ENCODE measurements around the gene IQSEC1. TPM values are rescaled to one million over a fixed set of nuclear protein-coding genes. Genes with fewer than 3 reads are reported as not detected.

The IQSEC1 gene
- total and polyA plus RNA-seq, 2 donors (not counting 1 experiment from before 2014, with no cell fraction given) = 96.7 to 222 TPM

- no peak overlapping the region for H2AFZ ChIP-seq (ENCODE audit: insufficient read depth, low read depth, low read length, poor library complexity, severe bottlenecking)
- no peaks in the 10 kb centered on the region for H3K27me3 Mint-ChIP-seq
- H3K4me2 ChIP-seq (replicated peaks; ENCODE audit: low read depth, low read length, poor library complexity, severe bottlenecking) = peak overlapping the region; percentile 35
- H3K27ac Mint-ChIP-seq = peak overlapping the region; percentile 86
- ATAC-seq (ENCODE audit: low read depth) (no peak), DNase-seq (no peak)
- intact Hi-C loops (cut with micrococcal nuclease) = loop anchor here (5.0 kb wide), 1 partner anchor 183 kb away; no protein-coding TSS in a partner anchor
- 95% methylated on average over 7 of the region's 7 CpGs for WGBS (ENCODE audit: insufficient coverage)
- H4K20me1 ChIP-seq (ENCODE audit: control insufficient read depth, insufficient read depth, low read length, poor library complexity, severe bottlenecking) = peaks cover 84% of the 10 kb centered on the region
- no peak overlapping the region for H3K4me3 Mint-ChIP-seq
- H3K4me1 ChIP-seq (ENCODE audit: control insufficient read depth in 2 of 2, insufficient read depth in 2 of 2, low read length in 2 of 2) = peaks cover 23 to 39% of the 10 kb centered on the region in 2 donors
- no peak overlapping the region for H3K4me3 ChIP-seq (ENCODE audit: control extremely low read depth in 1 of 5, extremely low read depth in 1 of 5, insufficient read depth in 1 of 5, low read depth in 2 of 5, low read length in 4 of 5)
- peaks cover 2 to 98% of the 10 kb centered on the region in 2 experiments for H3K36me3 ChIP-seq (replicated peaks in 1 of 2; ENCODE audit: control extremely low read depth in 1 of 2, control insufficient read depth in 1 of 2, extremely low read depth in 1 of 2, insufficient read depth in 2 of 2, low read length in 1 of 2)
- no peaks in the 10 kb centered on the region for H3K27me3 ChIP-seq (replicated peaks in 1 of 4; ENCODE audit: control extremely low read depth in 1 of 4, control insufficient read depth in 3 of 4, insufficient read depth in 4 of 4, low read length in 3 of 4)
- no peaks in the 10 kb centered on the region for H3K9me3 Mint-ChIP-seq (ENCODE audit: insufficient read depth)
- ChIA-PET CTCF (interaction anchor here (0.9 to 3.0 kb wide), 5 partner anchors 12 to 91 kb away, joined by 3 to 18 read pairs (median 5); no protein-coding TSS in a partner anchor), POLR2A (no interaction called here)
- H3K9ac ChIP-seq (ENCODE audit: low read length) = no peak overlapping the region
- peaks cover 30% of the 10 kb centered on the region for H3K4me1 Mint-ChIP-seq
- peak overlapping the region in 1 of 2 donors; percentile 62 for H3K27ac ChIP-seq (ENCODE audit: low read length in 2 of 2)
- peaks cover 7% of the 10 kb centered on the region for H3K79me2 ChIP-seq (ENCODE audit: control insufficient read depth, insufficient read depth, low read length)
- TF ChIP-seq EZH2 (IDR thresholded peaks at IDR 0.05; ENCODE audit: borderline replicate concordance, insufficient read depth, low read depth, low read length, poor library complexity, severe bottlenecking) = no peak
- no peak for TF ChIP-seq CTCF (IDR thresholded peaks at IDR 0.05)
- H3K9me3 ChIP-seq (ENCODE audit: control extremely low read depth in 1 of 3, control insufficient read depth in 2 of 3, insufficient read depth in 1 of 3, low read length in 2 of 3) = peaks cover 0 to 4% (median 0%) of the 10 kb centered on the region in 3 donors
Observed at GRCh38 chr3:12903881-12904280, 169.3 kb downstream of the IQSEC1 start.

- peaks cover 7% of the 10 kb centered on the region for H3K79me2 ChIP-seq (ENCODE audit: control insufficient read depth, insufficient read depth, low read length)
- intact Hi-C loops (cut with micrococcal nuclease) = loop anchor here (5.0 kb wide), 1 partner anchor 184 kb away; no protein-coding TSS in a partner anchor
- ChIA-PET POLR2A (interaction anchor here (0.7 kb wide), 1 partner anchor 552 kb away, joined by 4 read pairs; no protein-coding TSS in a partner anchor), CTCF (interaction anchor here (0.7 to 3.0 kb wide), 10 partner anchors 12 to 593 kb away, joined by 3 to 18 read pairs (median 4); partner anchors contain the start of gene RPL32)
- H3K9me3 ChIP-seq (ENCODE audit: control extremely low read depth in 1 of 3, control insufficient read depth in 2 of 3, insufficient read depth in 1 of 3, low read length in 2 of 3) = peaks cover 0 to 4% (median 0%) of the 10 kb centered on the region in 3 donors
- TF ChIP-seq EZH2 (IDR thresholded peaks at IDR 0.05; ENCODE audit: borderline replicate concordance, insufficient read depth, low read depth, low read length, poor library complexity, severe bottlenecking) (no peak), CTCF (IDR thresholded peaks at IDR 0.05) (no peak)
- WGBS (ENCODE audit: insufficient coverage) = 42% methylated on average over 11 of the region's 20 CpGs
- no peak overlapping the region for H3K9ac ChIP-seq (ENCODE audit: low read length)
- H3K36me3 ChIP-seq (replicated peaks in 1 of 2; ENCODE audit: control extremely low read depth in 1 of 2, control insufficient read depth in 1 of 2, extremely low read depth in 1 of 2, insufficient read depth in 2 of 2, low read length in 1 of 2) = peaks cover 2 to 97% of the 10 kb centered on the region in 2 experiments
- DNase-seq (peak; percentile 37), ATAC-seq (ENCODE audit: low read depth) (no peak)
- no peak overlapping the region for H3K4me3 Mint-ChIP-seq
- H4K20me1 ChIP-seq (ENCODE audit: control insufficient read depth, insufficient read depth, low read length, poor library complexity, severe bottlenecking) = peaks cover 78% of the 10 kb centered on the region
- H3K27ac Mint-ChIP-seq = peak overlapping the region; percentile 86
- no peaks in the 10 kb centered on the region for H3K27me3 ChIP-seq (replicated peaks in 1 of 4; ENCODE audit: control extremely low read depth in 1 of 4, control insufficient read depth in 3 of 4, insufficient read depth in 4 of 4, low read length in 3 of 4)
- peak overlapping the region; percentile 7 to 62 for H3K27ac ChIP-seq (ENCODE audit: low read length in 2 of 2)
- H3K4me1 Mint-ChIP-seq = peaks cover 30% of the 10 kb centered on the region
- H3K4me3 ChIP-seq (ENCODE audit: control extremely low read depth in 1 of 5, extremely low read depth in 1 of 5, insufficient read depth in 1 of 5, low read depth in 2 of 5, low read length in 4 of 5) = no peak overlapping the region
- peaks cover 23 to 39% of the 10 kb centered on the region in 2 donors for H3K4me1 ChIP-seq (ENCODE audit: control insufficient read depth in 2 of 2, insufficient read depth in 2 of 2, low read length in 2 of 2)
- H3K27me3 Mint-ChIP-seq = no peaks in the 10 kb centered on the region
- peak overlapping the region; percentile 35 for H3K4me2 ChIP-seq (replicated peaks; ENCODE audit: low read depth, low read length, poor library complexity, severe bottlenecking)
- H2AFZ ChIP-seq (ENCODE audit: insufficient read depth, low read depth, low read length, poor library complexity, severe bottlenecking) = no peak overlapping the region
- no peaks in the 10 kb centered on the region for H3K9me3 Mint-ChIP-seq (ENCODE audit: insufficient read depth)
Observed at GRCh38 chr3:12903000-12903800, 170.0 kb downstream of the IQSEC1 start.
